ENCODE data around the gene PRDM11.

Gene PRDM11

GRCh38 chr11:45267652-45268299 lies 121.3 kb downstream of the PRDM11 start:
- no peak for TF ChIP-seq CTCF (IDR thresholded peaks at IDR 0.05; ENCODE audit: extremely low read depth, missing control alignments)
- DNase-seq (ENCODE audit: low spot score): no peak

GRCh38 chr11:45269678-45270077 lies 123.2 kb downstream of the PRDM11 start:
- no peak for TF ChIP-seq CTCF (IDR thresholded peaks at IDR 0.05; ENCODE audit: extremely low read depth, missing control alignments)
- DNase-seq (ENCODE audit: low spot score): no peak

- no peak for TF ChIP-seq CTCF (IDR thresholded peaks at IDR 0.05; ENCODE audit: extremely low read depth, missing control alignments)
- no peak for DNase-seq (ENCODE audit: low spot score)
These were observed 124.7 kb downstream of the PRDM11 start for GRCh38 chr11:45270946-45271716.

- no peak for TF ChIP-seq CTCF (IDR thresholded peaks at IDR 0.05; ENCODE audit: extremely low read depth, missing control alignments)
- no peak for DNase-seq (ENCODE audit: low spot score)
These were observed 126.3 kb downstream of the PRDM11 start for GRCh38 chr11:45272701-45273100.

GRCh38 chr11:45273509-45273908 lies 127.1 kb downstream of the PRDM11 start:
- no peak for DNase-seq (ENCODE audit: low spot score)
- TF ChIP-seq CTCF (IDR thresholded peaks at IDR 0.05; ENCODE audit: extremely low read depth, missing control alignments): no peak

GRCh38 chr11:45274206-45274605 lies 127.8 kb downstream of the PRDM11 start:
- TF ChIP-seq CTCF (IDR thresholded peaks at IDR 0.05; ENCODE audit: extremely low read depth, missing control alignments): no peak
- no peak for DNase-seq (ENCODE audit: low spot score)

- no peak for DNase-seq (ENCODE audit: low spot score)
- TF ChIP-seq CTCF (IDR thresholded peaks at IDR 0.05; ENCODE audit: extremely low read depth, missing control alignments): no peak
These were observed 129.4 kb downstream of the PRDM11 start for GRCh38 chr11:45275828-45276227.
